GM23338 (cell line): Measurements from ENCODE around the gene ARHGEF10L.

Source experiments
- CTCF ChIP-seq, 2 experiments: fragments of 200-600 bp in 1 of 2; sonication (generic) in 1 of 2; conservative IDR thresholded peaks; 2 replicates each; pipeline versions ENCODE4 v1.5.1 to v1.6.1; 2016 to 2017; ENCODE audit warnings: antibody characterized with exemption in 2 of 2, low read depth in 2 of 2, mild to moderate bottlenecking in 2 of 2, moderate library complexity in 1 of 2
- EZH2 ChIP-seq: fragments of 200-600 bp; sonication (generic); IDR thresholded peaks from one replicate; pipeline ENCODE4 v1.8.0; 2017; ENCODE audit warnings: antibody characterized with exemption, mild to moderate bottlenecking, low read depth; ENCODE audit not compliant: unreplicated experiment
- EZH2phosphoT487 ChIP-seq: fragments of 200-600 bp; sonication (generic); IDR thresholded peaks from one replicate; pipeline ENCODE4 v1.8.1; 2018; ENCODE audit warnings: antibody characterized with exemption; ENCODE audit not compliant: unreplicated experiment
- REST ChIP-seq: IDR thresholded peaks from one replicate; pipeline ENCODE4 v1.6.1; 2018; ENCODE audit warnings: antibody characterized with exemption; ENCODE audit not compliant: unreplicated experiment
- ZNF331 ChIP-seq: fragments of 250-450 bp; sonication (Bioruptor Pico); IDR thresholded peaks from 2 replicates; pipeline ENCODE4 v1.5.0; 2020; ENCODE audit warnings: low read depth, mild to moderate bottlenecking, moderate library complexity

- no peak for TF ChIP-seq EZH2
- TF ChIP-seq EZH2phosphoT487, result no peak
- TF ChIP-seq CTCF (conservative IDR thresholded peaks at IDR 0.05; ENCODE audit: low read depth in 2 of 2), result no peak
- TF ChIP-seq ZNF331 (CRISPR knock-in tag), result no peak
- no peak for TF ChIP-seq REST
Measured at GRCh38 chr1:17680308-17680707, 140.8 kb downstream of the ARHGEF10L start.
